Hepatocyte (in vitro differentiated cells): Measurements from ENCODE around the gene FASTK.

Experiments used
- EZH2 ChIP-seq: fragments of 200-600 bp; sonication (generic); IDR thresholded peaks from 2 replicates; pipeline ENCODE4 v1.6.1; 2016; ENCODE audit warnings: antibody characterized with exemption, mild to moderate bottlenecking, borderline replicate concordance
- TF ChIP-seq, protein P1 (sequence below): fragments of 200-600 bp; sonication (generic); IDR thresholded peaks from 2 replicates; pipeline ENCODE4 v1.5.1; 2016; ENCODE audit warnings: antibody characterized with exemption, mild to moderate bottlenecking; ENCODE audit not compliant: poor library complexity

- TF ChIP-seq, protein P1, sequence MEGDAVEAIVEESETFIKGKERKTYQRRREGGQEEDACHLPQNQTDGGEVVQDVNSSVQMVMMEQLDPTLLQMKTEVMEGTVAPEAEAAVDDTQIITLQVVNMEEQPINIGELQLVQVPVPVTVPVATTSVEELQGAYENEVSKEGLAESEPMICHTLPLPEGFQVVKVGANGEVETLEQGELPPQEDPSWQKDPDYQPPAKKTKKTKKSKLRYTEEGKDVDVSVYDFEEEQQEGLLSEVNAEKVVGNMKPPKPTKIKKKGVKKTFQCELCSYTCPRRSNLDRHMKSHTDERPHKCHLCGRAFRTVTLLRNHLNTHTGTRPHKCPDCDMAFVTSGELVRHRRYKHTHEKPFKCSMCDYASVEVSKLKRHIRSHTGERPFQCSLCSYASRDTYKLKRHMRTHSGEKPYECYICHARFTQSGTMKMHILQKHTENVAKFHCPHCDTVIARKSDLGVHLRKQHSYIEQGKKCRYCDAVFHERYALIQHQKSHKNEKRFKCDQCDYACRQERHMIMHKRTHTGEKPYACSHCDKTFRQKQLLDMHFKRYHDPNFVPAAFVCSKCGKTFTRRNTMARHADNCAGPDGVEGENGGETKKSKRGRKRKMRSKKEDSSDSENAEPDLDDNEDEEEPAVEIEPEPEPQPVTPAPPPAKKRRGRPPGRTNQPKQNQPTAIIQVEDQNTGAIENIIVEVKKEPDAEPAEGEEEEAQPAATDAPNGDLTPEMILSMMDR = no peak
- TF ChIP-seq EZH2 = no peak
These were observed 33.8 kb upstream of the FASTK start for GRCh38 chr7:151114151-151115090.
